GM21367 (cell line): Measurements from ENCODE around the gene HBA2.
"Not testable (repeated sequence)": the region's sequence is repeated elsewhere in the genome, so short reads cannot be mapped to it uniquely, and the experiment has no call there.

ENCODE experiments used
- ATAC-seq: cut with Tn5 transposase; IDR thresholded peaks from one replicate; pipeline ENCODE4 v1.9.1; 2021; ENCODE audit not compliant: unreplicated experiment

The HBA2 gene

DNA sequence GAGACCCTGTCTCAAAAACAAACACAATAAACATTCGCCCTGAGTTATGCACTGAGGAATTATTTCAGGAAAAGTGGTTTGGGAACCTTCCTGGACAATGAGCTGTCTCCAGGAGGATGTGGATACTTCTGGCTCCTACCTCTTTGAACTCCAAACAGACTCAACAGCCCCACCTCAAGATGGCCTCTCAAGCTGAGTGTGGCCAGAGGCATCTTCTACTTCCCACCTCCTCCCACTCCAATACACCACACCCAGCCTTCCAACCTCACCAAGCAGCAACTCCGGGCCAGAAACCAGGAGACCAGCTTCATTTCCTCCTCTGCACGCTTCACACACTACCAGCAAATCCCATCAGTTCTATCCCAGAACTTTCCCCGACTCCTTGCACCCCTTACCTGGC, 19.2 kb downstream of the HBA2 start:
- no peak for ATAC-seq

- ATAC-seq, result no peak
Observed at GRCh38 chr16:192686-193085, 20.0 kb downstream of the HBA2 start.

DNA sequence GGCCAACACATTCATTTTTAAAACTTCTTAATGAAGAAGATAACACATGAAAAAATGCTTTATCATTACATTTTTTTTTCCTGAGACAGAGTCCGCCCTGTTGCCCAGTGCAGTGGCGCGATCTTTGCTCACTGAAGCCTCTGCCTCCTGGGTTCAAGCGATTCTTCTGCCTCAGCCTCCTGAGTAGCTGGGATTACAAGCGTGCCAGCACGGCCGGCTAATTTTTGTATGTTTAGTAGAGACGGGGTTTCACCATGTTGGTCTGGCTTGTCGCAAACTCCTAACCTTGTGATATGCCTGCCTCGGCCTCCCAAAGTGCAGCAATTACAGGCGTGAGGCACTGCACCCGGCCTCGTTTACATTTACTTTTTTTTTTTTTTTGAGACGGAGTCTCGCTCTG, 20.8 kb downstream of the HBA2 start:
- no peak for ATAC-seq

- ATAC-seq, result no peak
Observed at GRCh38 chr16:194516-194915, 21.8 kb downstream of the HBA2 start.

GRCh38 chr16:200388-200787, 27.7 kb downstream of the HBA2 start:
- no peak for ATAC-seq

GRCh38 chr16:203246-203645, 30.6 kb downstream of the HBA2 start:
- ATAC-seq, result no peak

DNA sequence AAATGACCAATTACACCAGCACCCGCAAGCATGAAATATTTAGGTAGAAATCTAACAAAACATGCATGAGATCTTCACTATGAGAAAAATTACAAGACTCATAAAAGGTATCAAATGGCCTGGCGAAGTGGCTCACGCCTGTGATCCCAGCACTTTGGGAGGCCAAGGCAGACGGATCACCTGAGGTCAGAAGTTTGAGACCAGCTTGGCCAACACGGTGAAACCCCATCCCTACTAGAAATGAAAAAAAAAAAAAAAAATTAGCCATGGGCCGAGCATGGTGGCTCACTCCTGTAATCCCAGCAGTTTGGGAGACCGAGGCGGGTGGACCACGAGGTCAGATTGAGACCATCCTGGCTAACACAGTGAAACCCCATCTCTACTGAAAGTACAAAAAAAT, 31.4 kb downstream of the HBA2 start:
- ATAC-seq, result not testable (repeated sequence)

DNA sequence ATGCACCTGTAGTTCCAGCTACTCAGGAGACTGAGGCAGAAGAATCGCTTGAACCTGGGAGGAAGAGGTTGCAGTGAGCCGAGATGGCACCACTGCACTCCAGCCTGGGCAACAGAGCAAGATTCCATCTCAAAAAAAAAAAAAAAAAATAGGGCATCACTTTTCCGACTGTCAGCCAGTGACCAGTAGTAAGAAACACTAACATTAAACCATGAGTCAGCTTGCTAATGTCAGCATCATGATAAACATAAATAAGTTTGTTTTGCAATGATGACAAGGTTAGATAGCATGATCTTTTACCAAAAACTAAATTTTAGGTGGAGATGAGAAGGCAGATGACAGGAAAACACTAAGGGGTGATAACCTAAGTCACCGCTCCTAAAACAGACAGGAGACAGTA, 36.7 kb downstream of the HBA2 start:
- not testable (repeated sequence) for ATAC-seq

DNA sequence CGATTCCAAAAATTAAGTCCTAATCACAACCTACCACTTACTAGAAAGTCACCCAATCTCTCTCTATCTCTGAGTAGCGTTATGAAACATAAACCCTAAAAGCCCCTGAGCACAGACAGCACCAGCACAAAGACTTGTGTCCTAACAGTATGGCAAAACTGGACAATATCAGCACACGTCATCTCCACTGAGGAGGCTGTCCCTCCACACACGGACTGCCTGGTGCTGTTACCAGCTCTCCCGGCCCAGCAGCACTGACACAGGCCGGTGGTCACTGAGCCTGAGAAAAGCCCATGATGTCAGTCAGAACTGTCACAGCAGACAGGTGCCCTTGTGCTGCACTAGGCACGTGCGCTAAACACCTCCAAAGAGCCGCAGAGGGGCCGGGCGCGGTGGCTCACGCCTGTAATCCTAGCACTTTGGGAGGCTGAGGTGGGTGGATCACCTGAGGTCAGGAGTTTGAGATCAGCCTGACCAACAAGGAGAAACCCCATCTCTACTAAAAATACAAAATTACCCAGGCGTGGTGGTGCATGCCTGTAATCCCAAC, 39.0 kb downstream of the HBA2 start:
- not testable (repeated sequence) for ATAC-seq

- no peak for ATAC-seq
Observed at GRCh38 chr16:212999-213398, 40.3 kb downstream of the HBA2 start.

DNA sequence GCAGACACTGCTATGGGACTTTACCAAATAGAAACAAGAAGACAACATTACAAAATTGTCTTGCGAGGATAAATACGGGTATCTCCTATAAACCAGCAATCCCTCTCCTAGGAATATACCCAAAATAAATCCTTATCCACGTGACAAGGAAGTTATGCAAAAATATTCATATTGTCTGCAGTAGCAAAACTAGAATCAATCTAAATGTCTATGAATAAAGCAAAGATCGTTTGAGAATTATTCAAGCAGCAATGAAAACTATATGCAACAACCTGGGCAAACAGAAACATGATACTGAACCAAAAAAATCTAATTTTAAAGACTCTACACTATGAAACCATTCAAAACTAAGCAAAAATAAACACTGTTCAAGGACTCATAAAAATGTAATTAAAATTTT, 47.3 kb downstream of the HBA2 start:
- no peak for ATAC-seq
